PFSK-1 (cell line): Measurements from ENCODE around the gene PRIMA1.

Experiments
- FOXP2 ChIP-seq: optimal IDR thresholded peaks from 2 replicates; pipeline ENCODE3; 2011; ENCODE audit warnings: borderline replicate concordance, control low read depth, inconsistent platforms; ENCODE audit not compliant: insufficient read depth; ENCODE audit errors: extremely low read length, extremely low read depth
- POLR2AphosphoS5 ChIP-seq: IDR thresholded peaks from 2 replicates; pipeline ENCODE4 v1.6.1; 2012; ENCODE audit warnings: low read depth, mild to moderate bottlenecking, control low read depth, low read length, moderate library complexity
- SIN3A ChIP-seq: IDR thresholded peaks from 2 replicates; pipeline ENCODE4 v1.6.1; 2012; ENCODE audit warnings: mild to moderate bottlenecking, low read length, moderate library complexity, borderline replicate concordance; ENCODE audit not compliant: insufficient read depth
- TAF1 ChIP-seq: IDR thresholded peaks from 2 replicates; pipeline ENCODE4 v1.6.1; 2012; ENCODE audit warnings: low read length, control low read depth, borderline replicate concordance; ENCODE audit not compliant: insufficient read depth
- TF ChIP-seq, protein P1 (sequence below), 2 experiments: IDR thresholded peaks; 2 replicates each; pipeline versions ENCODE4 v1.6.1 to v1.8.0; 2011 to 2012; ENCODE audit warnings: low read depth in 2 of 2, low read length in 2 of 2, control low read depth in 1 of 2, inconsistent platforms in 1 of 2, mild to moderate bottlenecking in 1 of 2, moderate library complexity in 1 of 2; ENCODE audit not compliant: insufficient read depth in 1 of 2

Gene PRIMA1

DNA sequence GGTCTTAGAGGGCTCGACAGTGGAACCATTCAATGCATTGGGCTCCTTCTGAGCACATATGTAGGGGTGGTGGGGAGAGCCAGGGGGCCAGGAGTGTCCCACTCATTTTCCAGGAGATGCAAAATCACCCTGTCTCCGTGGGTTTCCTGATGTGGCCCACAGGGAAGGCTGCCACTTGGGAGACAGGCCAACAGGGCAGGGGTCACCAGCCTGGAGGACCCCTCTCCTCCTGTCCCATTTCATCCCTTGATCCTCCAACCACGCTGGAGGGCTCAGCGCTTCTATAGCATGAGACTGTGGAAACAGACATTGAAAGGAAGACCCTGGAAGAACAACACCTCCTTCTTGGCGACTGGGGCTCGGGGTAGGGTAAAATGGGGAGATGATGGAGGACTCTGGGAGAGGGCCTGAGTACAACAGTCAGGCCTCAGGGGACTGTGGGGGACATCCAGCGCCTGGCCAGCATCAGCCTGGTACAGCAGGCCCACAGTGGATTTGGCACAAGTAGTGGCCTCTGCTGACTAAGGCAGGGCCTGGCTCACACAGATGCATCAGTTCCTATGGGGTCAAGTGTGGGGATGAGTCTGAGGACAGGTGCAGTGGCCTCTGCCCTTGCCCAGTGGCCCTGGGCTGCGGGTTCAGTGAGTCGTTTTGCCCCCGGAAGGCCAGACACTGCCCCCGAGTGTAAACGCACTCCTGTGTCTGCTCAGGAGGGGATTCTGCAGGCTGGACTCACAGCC, 68.0 kb downstream of the PRIMA1 start:
- no peak for TF ChIP-seq FOXP2
- TF ChIP-seq, protein P1, sequence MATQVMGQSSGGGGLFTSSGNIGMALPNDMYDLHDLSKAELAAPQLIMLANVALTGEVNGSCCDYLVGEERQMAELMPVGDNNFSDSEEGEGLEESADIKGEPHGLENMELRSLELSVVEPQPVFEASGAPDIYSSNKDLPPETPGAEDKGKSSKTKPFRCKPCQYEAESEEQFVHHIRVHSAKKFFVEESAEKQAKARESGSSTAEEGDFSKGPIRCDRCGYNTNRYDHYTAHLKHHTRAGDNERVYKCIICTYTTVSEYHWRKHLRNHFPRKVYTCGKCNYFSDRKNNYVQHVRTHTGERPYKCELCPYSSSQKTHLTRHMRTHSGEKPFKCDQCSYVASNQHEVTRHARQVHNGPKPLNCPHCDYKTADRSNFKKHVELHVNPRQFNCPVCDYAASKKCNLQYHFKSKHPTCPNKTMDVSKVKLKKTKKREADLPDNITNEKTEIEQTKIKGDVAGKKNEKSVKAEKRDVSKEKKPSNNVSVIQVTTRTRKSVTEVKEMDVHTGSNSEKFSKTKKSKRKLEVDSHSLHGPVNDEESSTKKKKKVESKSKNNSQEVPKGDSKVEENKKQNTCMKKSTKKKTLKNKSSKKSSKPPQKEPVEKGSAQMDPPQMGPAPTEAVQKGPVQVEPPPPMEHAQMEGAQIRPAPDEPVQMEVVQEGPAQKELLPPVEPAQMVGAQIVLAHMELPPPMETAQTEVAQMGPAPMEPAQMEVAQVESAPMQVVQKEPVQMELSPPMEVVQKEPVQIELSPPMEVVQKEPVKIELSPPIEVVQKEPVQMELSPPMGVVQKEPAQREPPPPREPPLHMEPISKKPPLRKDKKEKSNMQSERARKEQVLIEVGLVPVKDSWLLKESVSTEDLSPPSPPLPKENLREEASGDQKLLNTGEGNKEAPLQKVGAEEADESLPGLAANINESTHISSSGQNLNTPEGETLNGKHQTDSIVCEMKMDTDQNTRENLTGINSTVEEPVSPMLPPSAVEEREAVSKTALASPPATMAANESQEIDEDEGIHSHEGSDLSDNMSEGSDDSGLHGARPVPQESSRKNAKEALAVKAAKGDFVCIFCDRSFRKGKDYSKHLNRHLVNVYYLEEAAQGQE (IDR thresholded peaks at IDR 0.05; ENCODE audit: insufficient read depth in 1 of 2, low read depth in 2 of 2, low read length in 2 of 2) = no peak
- TF ChIP-seq SIN3A = no peak
- no peak for TF ChIP-seq POLR2AphosphoS5
- no peak for TF ChIP-seq TAF1

DNA sequence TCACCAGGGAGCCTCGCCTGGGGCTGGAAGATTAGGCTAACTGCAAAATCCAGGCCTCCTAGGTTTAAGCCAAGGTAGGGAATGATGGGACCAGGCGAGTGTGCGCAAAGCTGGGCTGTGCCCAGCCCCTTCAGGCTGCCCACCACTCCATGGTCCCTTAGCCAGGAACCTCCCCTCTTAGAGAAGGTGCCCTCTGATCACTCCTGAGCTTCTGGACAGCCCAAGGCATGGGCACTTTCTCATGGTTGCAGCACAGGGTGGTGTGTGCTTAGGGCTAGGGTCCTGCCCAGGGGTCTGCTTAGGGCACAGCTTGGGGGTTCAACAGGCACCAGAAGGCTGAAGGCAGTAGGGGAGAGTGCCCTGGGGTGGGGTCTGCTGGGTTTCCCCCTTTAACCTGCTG, 69.0 kb downstream of the PRIMA1 start:
- TF ChIP-seq SIN3A (no peak), POLR2AphosphoS5 (no peak), FOXP2 (no peak), TAF1 (no peak)
- TF ChIP-seq, protein P1 (IDR thresholded peaks at IDR 0.05; ENCODE audit: insufficient read depth in 1 of 2, low read depth in 2 of 2, low read length in 2 of 2) = no peak

DNA sequence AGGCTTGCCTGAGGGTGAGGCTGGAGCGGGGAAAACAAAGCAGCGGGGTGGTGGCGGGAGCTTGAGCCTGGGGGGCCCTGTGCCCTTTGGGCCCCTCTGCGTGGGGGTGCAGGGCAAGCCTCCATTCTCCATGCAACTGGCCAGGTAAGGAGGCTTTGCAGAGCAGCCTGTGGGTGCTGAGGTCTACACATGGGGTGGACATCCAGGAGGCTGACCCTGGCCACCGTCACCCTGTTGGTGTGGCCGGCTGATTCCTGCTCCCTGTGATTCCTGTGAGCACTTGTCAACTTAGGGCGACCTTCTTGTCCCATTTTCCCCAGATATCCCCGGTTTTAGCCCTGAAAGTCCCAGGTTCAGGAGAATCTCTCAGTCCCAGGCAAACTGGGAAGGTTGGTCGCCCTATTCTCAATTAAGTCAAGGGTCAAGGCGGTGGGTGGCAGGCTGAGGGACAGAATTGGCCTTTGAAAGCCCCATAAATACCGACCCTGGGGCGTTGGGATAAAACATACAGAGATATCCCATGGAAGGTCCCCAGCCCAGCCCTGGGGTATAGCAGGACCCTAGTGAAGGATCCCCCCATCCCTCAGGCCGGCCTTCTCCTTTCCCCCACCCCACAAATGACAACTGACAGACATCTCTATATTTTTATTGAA, 70.5 kb downstream of the PRIMA1 start:
- TF ChIP-seq TAF1 (no peak), FOXP2 (no peak), POLR2AphosphoS5 (no peak), SIN3A (no peak)
- TF ChIP-seq, protein P1 (IDR thresholded peaks at IDR 0.05; ENCODE audit: insufficient read depth in 1 of 2, low read depth in 2 of 2, low read length in 2 of 2) = no peak

DNA sequence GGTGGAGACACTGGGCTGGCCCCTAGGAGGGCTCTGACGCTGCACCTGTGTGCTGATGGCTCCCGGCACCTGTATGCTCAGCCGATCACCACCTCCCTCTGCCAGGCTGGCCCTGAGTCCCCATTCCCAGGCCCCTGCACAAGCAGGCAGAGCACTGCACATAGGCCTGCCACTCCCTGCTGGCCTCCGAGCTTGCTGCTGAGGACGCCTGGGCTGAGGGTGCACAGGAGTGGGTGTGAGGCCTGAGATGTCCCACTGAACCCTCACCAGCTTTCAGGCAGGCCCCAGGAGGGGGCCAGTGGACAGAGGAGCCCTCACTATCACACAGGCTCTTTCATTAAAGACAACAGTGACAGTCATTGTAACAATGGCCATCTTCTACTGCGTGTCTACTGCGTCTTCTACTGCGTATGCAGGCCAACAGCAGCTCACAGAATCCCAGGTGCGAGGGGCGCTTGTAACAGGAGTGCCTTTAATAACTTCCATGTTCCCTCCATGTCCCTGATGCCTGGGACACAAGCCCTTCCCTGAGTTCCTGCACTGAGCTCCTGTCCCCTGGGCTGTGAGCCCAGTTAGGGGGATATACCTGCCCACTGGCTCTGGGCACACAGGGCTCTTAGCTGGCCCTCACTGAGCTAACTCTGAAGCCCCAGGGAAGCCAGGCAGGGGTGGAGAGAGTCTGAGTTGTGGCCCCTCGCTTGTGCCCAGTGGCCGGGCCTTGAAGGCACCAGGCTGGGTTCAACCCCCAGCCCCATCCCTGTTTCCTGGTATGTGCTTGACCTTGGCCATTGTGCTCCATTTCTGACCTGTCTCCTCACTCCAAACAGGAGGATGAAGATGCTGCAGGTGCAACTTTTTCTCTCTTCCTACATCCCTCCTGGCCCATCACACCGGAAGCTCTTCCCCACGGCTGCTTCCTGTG, 71.3 kb downstream of the PRIMA1 start:
- no peak for TF ChIP-seq FOXP2
- TF ChIP-seq SIN3A = no peak
- no peak for TF ChIP-seq POLR2AphosphoS5
- no peak for TF ChIP-seq TAF1
- TF ChIP-seq, protein P1 (IDR thresholded peaks at IDR 0.05; ENCODE audit: insufficient read depth in 1 of 2, low read depth in 2 of 2, low read length in 2 of 2) = no peak
